Measurements from ENCODE around the gene APELA.

DNA sequence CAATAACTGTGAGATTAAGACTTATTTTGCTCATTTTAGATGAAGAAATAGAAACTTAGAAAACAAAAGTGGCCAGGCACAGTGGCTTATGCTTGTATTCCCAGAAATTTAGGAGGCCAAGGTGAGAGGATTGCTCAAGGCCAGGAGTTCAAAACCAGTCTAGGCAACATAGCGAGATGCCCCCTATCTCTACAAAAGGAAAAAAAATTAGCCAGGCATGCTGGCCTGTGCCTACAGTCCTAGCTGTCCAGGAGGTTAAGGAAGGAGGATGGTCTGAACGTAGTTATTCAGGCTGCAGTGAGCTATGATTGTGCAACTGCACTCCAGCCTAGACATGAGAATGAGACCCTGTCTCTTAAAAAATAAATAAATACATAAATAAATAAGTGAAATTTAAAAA lies 28.0 kb downstream of the APELA start:
- TF ChIP-seq, protein P1, sequence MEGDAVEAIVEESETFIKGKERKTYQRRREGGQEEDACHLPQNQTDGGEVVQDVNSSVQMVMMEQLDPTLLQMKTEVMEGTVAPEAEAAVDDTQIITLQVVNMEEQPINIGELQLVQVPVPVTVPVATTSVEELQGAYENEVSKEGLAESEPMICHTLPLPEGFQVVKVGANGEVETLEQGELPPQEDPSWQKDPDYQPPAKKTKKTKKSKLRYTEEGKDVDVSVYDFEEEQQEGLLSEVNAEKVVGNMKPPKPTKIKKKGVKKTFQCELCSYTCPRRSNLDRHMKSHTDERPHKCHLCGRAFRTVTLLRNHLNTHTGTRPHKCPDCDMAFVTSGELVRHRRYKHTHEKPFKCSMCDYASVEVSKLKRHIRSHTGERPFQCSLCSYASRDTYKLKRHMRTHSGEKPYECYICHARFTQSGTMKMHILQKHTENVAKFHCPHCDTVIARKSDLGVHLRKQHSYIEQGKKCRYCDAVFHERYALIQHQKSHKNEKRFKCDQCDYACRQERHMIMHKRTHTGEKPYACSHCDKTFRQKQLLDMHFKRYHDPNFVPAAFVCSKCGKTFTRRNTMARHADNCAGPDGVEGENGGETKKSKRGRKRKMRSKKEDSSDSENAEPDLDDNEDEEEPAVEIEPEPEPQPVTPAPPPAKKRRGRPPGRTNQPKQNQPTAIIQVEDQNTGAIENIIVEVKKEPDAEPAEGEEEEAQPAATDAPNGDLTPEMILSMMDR (IDR thresholded peaks at IDR 0.05; ENCODE audit: low read length) = no peak
- no peak for TF ChIP-seq EZH2 (optimal IDR thresholded peaks at IDR 0.05; ENCODE audit: low read depth, low read length)

All from MM.1S (cell line).